GM21367 (cell line): ENCODE measurements around the gene SMCO4.
A peak's percentile ranks its signal among the peaks of the same experiment; 100 is the strongest.

ENCODE experiments used
- ATAC-seq: cut with Tn5 transposase; IDR thresholded peaks from one replicate; pipeline ENCODE4 v1.9.1; 2021; ENCODE audit not compliant: unreplicated experiment

The SMCO4 gene

GRCh38 chr11:93560199-93560932 is 17.2 kb upstream of the SMCO4 start:
- ATAC-seq: no peak

- no peak for ATAC-seq
Measured at GRCh38 chr11:93559681-93560080, 16.5 kb upstream of the SMCO4 start.

GRCh38 chr11:93552874-93553273 is 9.7 kb upstream of the SMCO4 start:
- no peak for ATAC-seq

GRCh38 chr11:93549976-93550375 is 6.8 kb upstream of the SMCO4 start:
- ATAC-seq: no peak

- no peak for ATAC-seq
Measured at GRCh38 chr11:93548679-93549319, 5.6 kb upstream of the SMCO4 start.

- no peak for ATAC-seq
Measured at GRCh38 chr11:93547773-93548172, 4.6 kb upstream of the SMCO4 start.

- no peak for ATAC-seq
Measured at GRCh38 chr11:93547028-93547427, 3.8 kb upstream of the SMCO4 start.

GRCh38 chr11:93545566-93545965 is 2.4 kb upstream of the SMCO4 start:
- ATAC-seq: no peak

GRCh38 chr11:93542811-93543229 is 371 bp downstream of the SMCO4 start:
- peak; percentile 25 for ATAC-seq

GRCh38 chr11:93541884-93542810 is 1.0 kb downstream of the SMCO4 start:
- ATAC-seq: peak; percentile 55

- ATAC-seq: no peak
Measured at GRCh38 chr11:93540896-93541553, 2.2 kb downstream of the SMCO4 start.

GRCh38 chr11:93540337-93540736 is 2.9 kb downstream of the SMCO4 start:
- ATAC-seq: no peak

- no peak for ATAC-seq
Measured at GRCh38 chr11:93537767-93538261, 5.4 kb downstream of the SMCO4 start.

- no peak for ATAC-seq
Measured at GRCh38 chr11:93537049-93537448, 6.1 kb downstream of the SMCO4 start.

- peak; percentile 1 for ATAC-seq
Measured at GRCh38 chr11:93536101-93536861, 6.9 kb downstream of the SMCO4 start.

GRCh38 chr11:93535578-93535977 is 7.6 kb downstream of the SMCO4 start:
- ATAC-seq: peak; percentile 49

- ATAC-seq: no peak
Measured at GRCh38 chr11:93532806-93533205, 10.4 kb downstream of the SMCO4 start.

- no peak for ATAC-seq
Measured at GRCh38 chr11:93532281-93532789, 10.9 kb downstream of the SMCO4 start.

GRCh38 chr11:93530468-93530826 is 12.7 kb downstream of the SMCO4 start:
- no peak for ATAC-seq
